HEK293 (cell line): ENCODE results near the gene KIAA0825.

ENCODE experiments used
- CTCF ChIA-PET: fragments of 350-600 bp; formaldehyde crosslinking; extraction: SDS; loops from one replicate; lab custom pipeline; 2021; ENCODE audit warnings: antibody characterized with exemption; lab: Yijun Ruan, JAX
- POLR2A ChIA-PET: fragments of 300-600 bp; formaldehyde crosslinking; extraction: SDS; loops from one replicate; lab custom pipeline; 2020; ENCODE audit warnings: antibody characterized with exemption, inconsistent platforms; lab: Yijun Ruan, JAX
- H3K27ac ChIP-seq: fragments of 200-500 bp; sonication (Bioruptor generic); 2 replicates; pipeline ENCODE4 v1.5.1; 2014; ENCODE audit warnings: low read depth, low read length, control low read depth, inconsistent platforms; ENCODE audit errors: extremely low read depth
- H3K36me3 ChIP-seq, 2 experiments: fragments of 200-500 bp in 1 of 2; sonication (Bioruptor generic) in 1 of 2; 1 replicate in 1 of 2; 2 replicates in 1 of 2; pipeline ENCODE4 v1.5.1; 2014 to 2017; ENCODE audit warnings: inconsistent platforms in 2 of 2, low read length in 2 of 2; ENCODE audit not compliant: control insufficient read depth in 2 of 2, insufficient read depth in 1 of 2
- H3K4me1 ChIP-seq: fragments of 200-500 bp; sonication (Bioruptor generic); 2 replicates; pipeline ENCODE4 v1.5.1; 2014; ENCODE audit warnings: mild to moderate bottlenecking, low read length, inconsistent platforms; ENCODE audit not compliant: control insufficient read depth, insufficient read depth
- H3K4me3 ChIP-seq: 2 replicates; pipeline ENCODE4 v1.5.1; 2011; ENCODE audit warnings: low read depth, mild to moderate bottlenecking, control low read depth, low read length, moderate library complexity
- H3K9me3 ChIP-seq: fragments of 200-500 bp; sonication (Bioruptor generic); 2 replicates; pipeline ENCODE4 v1.5.1; 2014; ENCODE audit warnings: low read depth, low read length, inconsistent platforms; ENCODE audit not compliant: control insufficient read depth, insufficient read depth
- GLI4 ChIP-seq: fragments of 450-650 bp; formaldehyde crosslinking; IDR thresholded peaks from 2 replicates; pipeline ENCODE4 v1.5.1; 2016; ENCODE audit warnings: missing biosample characterization, missing genetic modification characterization
- KLF8 ChIP-seq: fragments of 450-650 bp; formaldehyde crosslinking; IDR thresholded peaks from 2 replicates; pipeline ENCODE4 v1.5.1; 2016; ENCODE audit warnings: missing biosample characterization, missing genetic modification characterization
- SP2 ChIP-seq: fragments of 450-650 bp; formaldehyde crosslinking; IDR thresholded peaks from 2 replicates; pipeline ENCODE4 v1.5.1; 2016; ENCODE audit warnings: missing biosample characterization, missing genetic modification characterization
- ZBTB21 ChIP-seq: fragments of 450-650 bp; formaldehyde crosslinking; IDR thresholded peaks from 2 replicates; pipeline ENCODE4 v1.5.1; 2017; ENCODE audit warnings: missing biosample characterization, missing genetic modification characterization
- ZFP3 ChIP-seq: fragments of 450-650 bp; formaldehyde crosslinking; IDR thresholded peaks from 2 replicates; pipeline ENCODE4 v1.5.1; 2016; ENCODE audit warnings: low read depth, missing biosample characterization, missing genetic modification characterization
- ZNF19 ChIP-seq: fragments of 450-650 bp; formaldehyde crosslinking; IDR thresholded peaks from 2 replicates; pipeline ENCODE4; 2016; ENCODE audit warnings: missing biosample characterization, missing genetic modification characterization, low read depth
- ZNF221 ChIP-seq: fragments of 450-650 bp; formaldehyde crosslinking; IDR thresholded peaks from 2 replicates; pipeline ENCODE4 v1.5.1; 2017; ENCODE audit warnings: missing biosample characterization, missing genetic modification characterization, borderline replicate concordance
- ZNF248 ChIP-seq: fragments of 450-650 bp; formaldehyde crosslinking; IDR thresholded peaks from 2 replicates; pipeline ENCODE4 v1.5.1; 2017; ENCODE audit warnings: missing biosample characterization, missing genetic modification characterization
- ZNF366 ChIP-seq: fragments of 450-650 bp; formaldehyde crosslinking; conservative IDR thresholded peaks from 2 replicates; pipeline ENCODE4 v1.5.1; 2016; ENCODE audit warnings: missing biosample characterization, missing genetic modification characterization
- ZNF530 ChIP-seq: fragments of 450-650 bp; formaldehyde crosslinking; IDR thresholded peaks from 2 replicates; pipeline ENCODE4 v1.5.1; 2016; ENCODE audit warnings: low read depth, missing biosample characterization, missing genetic modification characterization
- ZNF571 ChIP-seq: fragments of 450-650 bp; formaldehyde crosslinking; IDR thresholded peaks from 2 replicates; pipeline ENCODE4 v1.5.0; 2017; ENCODE audit warnings: missing biosample characterization, missing genetic modification characterization
- ZNF585B ChIP-seq: fragments of 450-650 bp; formaldehyde crosslinking; IDR thresholded peaks from 2 replicates; pipeline ENCODE4 v1.5.1; 2016; ENCODE audit warnings: missing biosample characterization, missing genetic modification characterization
- ZNF610 ChIP-seq: fragments of 450-650 bp; formaldehyde crosslinking; IDR thresholded peaks from 2 replicates; pipeline ENCODE4 v1.5.1; 2016; ENCODE audit warnings: missing biosample characterization, missing genetic modification characterization, borderline replicate concordance
- ZNF654 ChIP-seq: fragments of 450-650 bp; formaldehyde crosslinking; IDR thresholded peaks from 2 replicates; pipeline ENCODE4 v1.5.1; 2016; ENCODE audit warnings: low read depth, missing biosample characterization, missing genetic modification characterization
- TF ChIP-seq, protein P1 (sequence below): fragments of 450-650 bp; formaldehyde crosslinking; IDR thresholded peaks from 2 replicates; pipeline ENCODE4 v1.5.1; 2016; ENCODE audit warnings: missing biosample characterization, missing genetic modification characterization
- TF ChIP-seq, protein P2 (sequence below): fragments of 450-650 bp; formaldehyde crosslinking; IDR thresholded peaks from 2 replicates; pipeline ENCODE4 v1.5.1; 2016; ENCODE audit warnings: missing biosample characterization, missing genetic modification characterization, borderline replicate concordance
- TF ChIP-seq, protein P3 (sequence below): fragments of 450-650 bp; formaldehyde crosslinking; IDR thresholded peaks from 2 replicates; pipeline ENCODE4 v1.5.1; 2016; ENCODE audit warnings: missing biosample characterization, missing genetic modification characterization

KIAA0825 gene

DNA sequence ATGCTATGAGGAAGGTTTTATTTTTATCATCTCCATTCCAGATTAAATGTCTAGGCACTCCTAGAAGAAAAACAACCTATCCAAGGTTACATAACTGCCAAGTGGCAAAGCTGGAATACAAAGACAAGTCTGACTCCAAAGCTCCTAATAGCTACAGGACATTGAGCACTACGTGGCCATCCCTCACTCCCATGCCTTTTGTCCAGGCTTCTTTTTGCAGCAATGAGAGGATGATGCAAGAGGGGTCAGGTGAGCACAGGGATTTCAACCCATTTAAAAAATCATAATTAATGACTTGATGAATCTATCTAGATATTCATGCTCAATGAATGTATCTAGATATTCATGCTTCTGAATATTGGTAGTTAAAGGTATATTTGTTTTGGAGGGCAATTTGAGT, 117.0 kb downstream of the KIAA0825 start:
- H3K27ac ChIP-seq: no peak overlapping the region
- CTCF ChIA-PET: no interaction called here
- POLR2A ChIA-PET: no interaction called here

DNA sequence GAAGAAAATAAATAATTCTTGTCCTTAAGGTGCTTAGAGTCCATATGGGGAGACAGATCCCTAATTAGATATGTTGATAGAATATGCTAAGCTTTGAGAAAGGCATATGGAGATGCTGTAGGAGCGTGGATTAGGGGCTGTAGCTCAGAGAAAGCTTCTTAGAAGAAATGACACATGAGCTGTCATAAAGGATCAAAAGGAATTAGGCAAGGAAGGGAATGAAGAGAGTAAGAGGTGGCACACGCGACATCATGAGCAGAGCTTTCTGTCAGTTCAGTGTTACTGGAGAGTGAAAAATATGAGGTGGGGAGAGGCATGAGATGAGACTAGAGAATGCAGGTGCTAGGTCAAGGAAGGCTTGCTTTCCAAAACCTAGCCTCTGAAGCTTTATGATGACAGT, 118.6 kb downstream of the KIAA0825 start:
- CTCF ChIA-PET: interaction anchor here (1.1 kb wide), 1 partner anchor 8 kb away, joined by 4 read pairs; no protein-coding TSS in a partner anchor
- TF ChIP-seq ZNF610 (tag by site-specific recombination): no peak
- no peak for TF ChIP-seq ZBTB21
- no peak for TF ChIP-seq KLF8 (tag by site-specific recombination)
- TF ChIP-seq, all 188 proteins: peak for 0
- H3K4me3 ChIP-seq: no peak overlapping the region
- POLR2A ChIA-PET: no interaction called here
- H3K36me3 ChIP-seq: no peaks in the 10 kb centered on the region
- H3K4me1 ChIP-seq: no peaks in the 10 kb centered on the region
- no peaks in the 10 kb centered on the region for H3K9me3 ChIP-seq
- no peak overlapping the region for H3K27ac ChIP-seq

More for the DNA sequence above, 117.0 kb downstream of the KIAA0825 start:
- Histone ChIP-seq H3K36me3 (no peaks in the 10 kb centered on the region), H3K4me3 (no peak overlapping the region), H3K4me1 (no peaks in the 10 kb centered on the region), H3K9me3 (no peaks in the 10 kb centered on the region)
- TF ChIP-seq SP2 (no peak), ZFP3 (tag by site-specific recombination) (no peak)

DNA sequence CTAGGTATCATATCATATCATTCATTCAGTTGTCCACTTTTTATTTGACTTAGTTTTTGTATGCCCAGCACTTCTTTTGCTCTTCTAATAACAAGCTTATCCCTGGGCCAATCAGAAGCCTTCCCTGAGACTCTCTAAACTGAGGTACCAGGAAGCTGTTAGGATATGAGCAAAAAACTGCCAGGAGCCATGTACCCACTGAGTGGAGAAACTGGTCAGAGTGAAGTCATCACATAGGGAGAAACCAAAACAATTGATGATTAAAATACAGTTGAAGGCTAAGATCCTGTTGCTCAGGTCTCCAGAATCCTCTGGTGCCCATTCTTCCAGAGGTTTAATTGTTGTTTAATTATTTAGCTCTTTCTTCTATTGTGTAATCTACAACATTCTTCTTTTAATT, 120.2 kb downstream of the KIAA0825 start:
- H3K9me3 ChIP-seq: no peaks in the 10 kb centered on the region
- no peaks in the 10 kb centered on the region for H3K4me1 ChIP-seq
- no peaks in the 10 kb centered on the region for H3K36me3 ChIP-seq
- POLR2A ChIA-PET: no interaction called here
- CTCF ChIA-PET: interaction anchor here (0.6 kb wide), 1 partner anchor 352 kb away, joined by 6 read pairs; no protein-coding TSS in a partner anchor
- H3K27ac ChIP-seq: no peak overlapping the region
- H3K4me3 ChIP-seq: no peak overlapping the region
- TF ChIP-seq, protein P1, sequence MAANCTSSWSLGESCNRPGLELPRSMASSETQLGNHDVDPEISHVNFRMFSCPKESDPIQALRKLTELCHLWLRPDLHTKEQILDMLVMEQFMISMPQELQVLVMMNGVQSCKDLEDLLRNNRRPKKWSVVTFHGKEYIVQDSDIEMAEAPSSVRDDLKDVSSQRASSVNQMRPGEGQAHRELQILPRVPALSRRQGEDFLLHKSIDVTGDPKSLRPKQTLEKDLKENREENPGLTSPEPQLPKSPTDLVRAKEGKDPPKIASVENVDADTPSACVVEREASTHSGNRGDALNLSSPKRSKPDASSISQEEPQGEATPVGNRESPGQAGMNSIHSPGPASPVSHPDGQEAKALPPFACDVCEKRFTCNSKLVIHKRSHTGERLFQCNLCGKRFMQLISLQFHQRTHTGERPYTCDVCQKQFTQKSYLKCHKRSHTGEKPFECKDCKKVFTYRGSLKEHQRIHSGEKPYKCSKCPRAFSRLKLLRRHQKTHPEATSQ (tag by site-specific recombination): no peak
- TF ChIP-seq ZNF585B (tag by site-specific recombination) (no peak), ZNF19 (tag by site-specific recombination) (no peak), ZNF248 (tag by site-specific recombination) (no peak), ZNF366 (tag by site-specific recombination) (no peak), ZNF221 (no peak), ZNF530 (tag by site-specific recombination) (no peak), ZNF654 (no peak)
- TF ChIP-seq, protein P2, sequence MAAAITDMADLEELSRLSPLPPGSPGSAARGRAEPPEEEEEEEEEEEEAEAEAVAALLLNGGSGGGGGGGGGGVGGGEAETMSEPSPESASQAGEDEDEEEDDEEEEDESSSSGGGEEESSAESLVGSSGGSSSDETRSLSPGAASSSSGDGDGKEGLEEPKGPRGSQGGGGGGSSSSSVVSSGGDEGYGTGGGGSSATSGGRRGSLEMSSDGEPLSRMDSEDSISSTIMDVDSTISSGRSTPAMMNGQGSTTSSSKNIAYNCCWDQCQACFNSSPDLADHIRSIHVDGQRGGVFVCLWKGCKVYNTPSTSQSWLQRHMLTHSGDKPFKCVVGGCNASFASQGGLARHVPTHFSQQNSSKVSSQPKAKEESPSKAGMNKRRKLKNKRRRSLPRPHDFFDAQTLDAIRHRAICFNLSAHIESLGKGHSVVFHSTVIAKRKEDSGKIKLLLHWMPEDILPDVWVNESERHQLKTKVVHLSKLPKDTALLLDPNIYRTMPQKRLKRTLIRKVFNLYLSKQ: no peak

DNA sequence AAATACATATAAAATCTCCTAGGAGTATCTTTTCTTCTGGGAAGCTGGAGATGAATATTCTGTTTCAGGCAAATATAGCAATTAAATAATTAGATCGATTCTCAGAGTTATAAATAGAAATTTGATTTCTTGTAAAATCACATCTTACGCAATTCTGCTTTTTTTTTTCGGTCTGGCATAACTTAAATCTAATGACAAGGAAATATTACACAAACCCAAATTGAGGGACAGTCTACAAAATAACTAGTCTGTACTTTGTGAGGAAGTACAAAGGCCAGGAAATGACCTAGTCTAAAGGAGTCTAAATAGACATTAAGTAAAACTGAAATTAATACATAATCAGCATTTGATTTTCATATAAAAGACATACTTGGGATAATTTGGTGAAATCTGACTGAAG, 133.3 kb downstream of the KIAA0825 start:
- TF ChIP-seq, protein P3, sequence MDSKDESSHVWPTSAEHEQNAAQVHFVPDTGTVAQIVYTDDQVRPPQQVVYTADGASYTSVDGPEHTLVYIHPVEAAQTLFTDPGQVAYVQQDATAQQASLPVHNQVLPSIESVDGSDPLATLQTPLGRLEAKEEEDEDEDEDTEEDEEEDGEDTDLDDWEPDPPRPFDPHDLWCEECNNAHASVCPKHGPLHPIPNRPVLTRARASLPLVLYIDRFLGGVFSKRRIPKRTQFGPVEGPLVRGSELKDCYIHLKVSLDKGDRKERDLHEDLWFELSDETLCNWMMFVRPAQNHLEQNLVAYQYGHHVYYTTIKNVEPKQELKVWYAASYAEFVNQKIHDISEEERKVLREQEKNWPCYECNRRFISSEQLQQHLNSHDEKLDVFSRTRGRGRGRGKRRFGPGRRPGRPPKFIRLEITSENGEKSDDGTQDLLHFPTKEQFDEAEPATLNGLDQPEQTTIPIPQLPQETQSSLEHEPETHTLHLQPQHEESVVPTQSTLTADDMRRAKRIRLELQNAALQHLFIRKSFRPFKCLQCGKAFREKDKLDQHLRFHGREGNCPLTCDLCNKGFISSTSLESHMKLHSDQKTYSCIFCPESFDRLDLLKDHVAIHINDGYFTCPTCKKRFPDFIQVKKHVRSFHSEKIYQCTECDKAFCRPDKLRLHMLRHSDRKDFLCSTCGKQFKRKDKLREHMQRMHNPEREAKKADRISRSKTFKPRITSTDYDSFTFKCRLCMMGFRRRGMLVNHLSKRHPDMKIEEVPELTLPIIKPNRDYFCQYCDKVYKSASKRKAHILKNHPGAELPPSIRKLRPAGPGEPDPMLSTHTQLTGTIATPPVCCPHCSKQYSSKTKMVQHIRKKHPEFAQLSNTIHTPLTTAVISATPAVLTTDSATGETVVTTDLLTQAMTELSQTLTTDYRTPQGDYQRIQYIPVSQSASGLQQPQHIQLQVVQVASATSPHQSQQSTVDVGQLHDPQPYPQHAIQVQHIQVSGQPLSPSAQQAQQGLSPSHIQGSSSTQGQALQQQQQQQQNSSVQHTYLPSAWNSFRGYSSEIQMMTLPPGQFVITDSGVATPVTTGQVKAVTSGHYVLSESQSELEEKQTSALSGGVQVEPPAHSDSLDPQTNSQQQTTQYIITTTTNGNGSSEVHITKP (tag by site-specific recombination): no peak
- TF ChIP-seq GLI4 (tag by site-specific recombination) (no peak), ZNF571 (tag by site-specific recombination) (no peak)
- Histone ChIP-seq H3K4me1 (no peaks in the 10 kb centered on the region), H3K27ac (no peak overlapping the region), H3K36me3 (no peaks in the 10 kb centered on the region), H3K9me3 (no peaks in the 10 kb centered on the region), H3K4me3 (no peak overlapping the region)
- POLR2A ChIA-PET: no interaction called here
- CTCF ChIA-PET: interaction anchor here (0.6 kb wide), 2 partner anchors 10 to 28 kb away, joined by 3 to 5 read pairs; no protein-coding TSS in a partner anchor
